IMR-90 (cell line): ENCODE results near the gene RTN1. TPM values are rescaled to one million over a fixed set of nuclear protein-coding genes. Genes with fewer than 3 reads are reported as not detected.

ENCODE experiments used
- ATAC-seq: fragments of 200-7000 bp; cut with Tn5 transposase; 2 replicates; pipeline ENCODE4 v1.9.1; 2020; ENCODE audit warnings: low read depth, mild to moderate bottlenecking, moderate library complexity
- BruUV-seq: library from RNA; stranded (reverse); fragments of 400-500 nt; replicated peaks from 2 replicates; lab custom pipeline; 2021; lab: Mats Ljungman, UMichigan
- CTCF ChIA-PET: fragments of 300-600 bp; formaldehyde crosslinking; extraction: SDS; loops from one replicate; lab custom pipeline; 2021; ENCODE audit warnings: antibody characterized with exemption; lab: Yijun Ruan, JAX
- POLR2A ChIA-PET: fragments of 300-600 bp; sonication (Branson Sonifier 250); formaldehyde crosslinking; loops from one replicate; lab custom pipeline; 2022; ENCODE audit warnings: antibody characterized with exemption; ENCODE audit not compliant: unreplicated experiment; lab: Charles Lee
- DNase-seq: peaks from one replicate; pipeline ENCODE4 v3.0.0; 2013
- H2AFZ ChIP-seq: replicated peaks from 2 replicates; pipeline ENCODE3; 2013; ENCODE audit warnings: low read length, mild to moderate bottlenecking; ENCODE audit not compliant: poor library complexity
- H2AK5ac ChIP-seq: 2 replicates; pipeline ENCODE4 v1.6.1; 2013; ENCODE audit warnings: low read depth, low read length, inconsistent platforms
- H2AK9ac ChIP-seq: replicated peaks from 2 replicates; pipeline ENCODE3; 2013; ENCODE audit warnings: mild to moderate bottlenecking, low read depth, low read length, moderate library complexity; ENCODE audit not compliant: poor library complexity
- H2BK120ac ChIP-seq: 2 replicates; pipeline ENCODE4 v1.6.1; 2013; ENCODE audit warnings: low read depth, low read length, inconsistent platforms
- H2BK15ac ChIP-seq: 3 replicates; pipeline ENCODE4 v1.6.1; 2013; ENCODE audit warnings: low read depth, low read length, inconsistent platforms
- H2BK20ac ChIP-seq: 2 replicates; pipeline ENCODE4 v1.6.1; 2013; ENCODE audit warnings: low read depth, mild to moderate bottlenecking, inconsistent platforms, low read length, moderate library complexity
- H2BK5ac ChIP-seq: 2 replicates; pipeline ENCODE4 v1.6.1; 2013; ENCODE audit warnings: mild to moderate bottlenecking, low read depth, low read length, inconsistent platforms; ENCODE audit not compliant: poor library complexity, severe bottlenecking
- H3K14ac ChIP-seq: replicated peaks from 2 replicates; pipeline ENCODE4 v1.6.1; 2013; ENCODE audit warnings: low read depth, low read length, inconsistent platforms
- H3K18ac ChIP-seq: 2 replicates; pipeline ENCODE4 v1.6.1; 2013; ENCODE audit warnings: low read depth, low read length, control low read depth
- H3K23ac ChIP-seq: 2 replicates; pipeline ENCODE4 v1.6.1; 2013; ENCODE audit warnings: low read depth, low read length, inconsistent platforms
- H3K27ac ChIP-seq: 2 replicates; pipeline ENCODE4 v1.5.1; 2013; ENCODE audit warnings: mild to moderate bottlenecking, control low read depth, low read length; ENCODE audit not compliant: insufficient read depth
- H3K27me3 ChIP-seq: 2 replicates; pipeline ENCODE4 v1.6.1; 2013; ENCODE audit warnings: low read length; ENCODE audit not compliant: control insufficient read depth, insufficient read depth
- H3K36me3 ChIP-seq: 2 replicates; pipeline ENCODE4 v1.6.1; 2013; ENCODE audit warnings: low read length, mixed read lengths; ENCODE audit not compliant: control insufficient read depth, insufficient read depth
- H3K4ac ChIP-seq: 2 replicates; pipeline ENCODE4 v1.6.1; 2013; ENCODE audit warnings: low read depth, low read length, inconsistent platforms
- H3K4me1 ChIP-seq: 2 replicates; pipeline ENCODE4 v1.6.1; 2013; ENCODE audit warnings: low read length, mixed read lengths; ENCODE audit not compliant: control insufficient read depth, insufficient read depth
- H3K4me2 ChIP-seq: 2 replicates; pipeline ENCODE4 v1.6.1; 2013; ENCODE audit warnings: low read depth, mild to moderate bottlenecking, control low read depth, low read length, moderate library complexity
- H3K4me3 ChIP-seq: 2 replicates; pipeline ENCODE4 v1.5.1; 2013; ENCODE audit warnings: low read depth, mild to moderate bottlenecking, control low read depth, low read length, moderate library complexity; ENCODE audit not compliant: insufficient read depth
- H3K56ac ChIP-seq: 2 replicates; pipeline ENCODE4 v1.6.1; 2013; ENCODE audit warnings: low read length, inconsistent platforms; ENCODE audit not compliant: insufficient read depth; ENCODE audit errors: extremely low read depth
- H3K79me1 ChIP-seq, 2 experiments: 2 replicates each; pipeline ENCODE4 v1.6.1; 2013; ENCODE audit warnings: low read length in 2 of 2, inconsistent platforms in 1 of 2, low read depth in 1 of 2
- H3K9ac ChIP-seq: 2 replicates; pipeline ENCODE4 v1.6.1; 2013; ENCODE audit warnings: low read depth, low read length, control low read depth
- H3K9me1 ChIP-seq: 2 replicates; pipeline ENCODE4 v1.6.1; 2013; ENCODE audit warnings: low read length, inconsistent platforms; ENCODE audit not compliant: insufficient read depth
- H3K9me3 ChIP-seq: 2 replicates; pipeline ENCODE4 v1.6.1; 2013; ENCODE audit warnings: low read length; ENCODE audit not compliant: control insufficient read depth, insufficient read depth
- H4K20me1 ChIP-seq: 2 replicates; pipeline ENCODE4 v1.6.1; 2013; ENCODE audit warnings: low read length, inconsistent platforms; ENCODE audit not compliant: insufficient read depth
- H4K5ac ChIP-seq: 2 replicates; pipeline ENCODE4 v1.6.1; 2013; ENCODE audit warnings: mild to moderate bottlenecking, low read depth, low read length, control low read depth
- H4K8ac ChIP-seq, 2 experiments: 2 replicates each; pipeline ENCODE4 v1.6.1; 2013; ENCODE audit warnings: low read depth in 2 of 2, low read length in 2 of 2, control low read depth in 1 of 2, inconsistent platforms in 1 of 2
- H4K91ac ChIP-seq: 2 replicates; pipeline ENCODE4 v1.6.1; 2013; ENCODE audit warnings: low read depth, low read length, inconsistent platforms; ENCODE audit not compliant: insufficient read depth
- BHLHE40 ChIP-seq: fragments of 150-350 bp; IDR thresholded peaks from 2 replicates; pipeline ENCODE4 v1.6.1; 2016; ENCODE audit warnings: mild to moderate bottlenecking, low read depth, low read length
- CEBPB ChIP-seq: IDR thresholded peaks from 2 replicates; pipeline ENCODE4 v1.6.1; 2012; ENCODE audit warnings: low read depth, low read length, improper control_type of control experiment
- CHD1 ChIP-seq: IDR thresholded peaks from 2 replicates; pipeline ENCODE4 v1.6.1; 2012; ENCODE audit warnings: low read depth, low read length, improper control_type of control experiment
- FOS ChIP-seq: fragments of 150-350 bp; IDR thresholded peaks from 2 replicates; pipeline ENCODE4 v1.6.1; 2016; ENCODE audit warnings: low read depth, low read length
- MAFK ChIP-seq: IDR thresholded peaks from 2 replicates; pipeline ENCODE4 v1.6.1; 2012; ENCODE audit warnings: low read depth, low read length, improper control_type of control experiment
- MAZ ChIP-seq: IDR thresholded peaks from 2 replicates; pipeline ENCODE4 v1.6.1; 2012; ENCODE audit warnings: low read depth, mild to moderate bottlenecking, low read length, improper control_type of control experiment, moderate library complexity, borderline replicate concordance
- MXI1 ChIP-seq: IDR thresholded peaks from 2 replicates; pipeline ENCODE4 v1.6.1; 2012; ENCODE audit warnings: low read depth, mild to moderate bottlenecking, low read length, moderate library complexity, borderline replicate concordance
- NFE2L2 ChIP-seq: fragments of 150-350 bp; IDR thresholded peaks from 2 replicates; pipeline ENCODE4 v1.6.1; 2016; ENCODE audit warnings: low read depth, mild to moderate bottlenecking, low read length
- POLR2A ChIP-seq: IDR thresholded peaks from 2 replicates; pipeline ENCODE4 v1.6.1; 2012; ENCODE audit warnings: mild to moderate bottlenecking, low read depth, low read length
- RAD21 ChIP-seq: IDR thresholded peaks from 2 replicates; pipeline ENCODE4 v1.6.1; 2012; ENCODE audit warnings: low read length, improper control_type of control experiment
- RCOR1 ChIP-seq: IDR thresholded peaks from 2 replicates; pipeline ENCODE4 v1.6.1; 2012; ENCODE audit warnings: mild to moderate bottlenecking, low read length, improper control_type of control experiment; ENCODE audit not compliant: insufficient replicate concordance
- RFX5 ChIP-seq: IDR thresholded peaks from 2 replicates; pipeline ENCODE4 v1.8.0; 2012; ENCODE audit warnings: low read depth, mild to moderate bottlenecking, low read length, moderate library complexity
- SMC3 ChIP-seq: fragments of 150-350 bp; IDR thresholded peaks from 2 replicates; pipeline ENCODE4 v1.6.1; 2016; ENCODE audit warnings: low read depth, mild to moderate bottlenecking, antibody characterized with exemption, low read length, moderate library complexity
- WGBS, 2 experiments: methylation state at CpG; one replicate each; pipeline versions ENCODE4 v1.1.5 to v1.1.7; 2013; ENCODE audit warnings: missing lambda C conversion rate in 2 of 2; ENCODE audit not compliant: insufficient read length in 1 of 2; ENCODE audit errors: extremely low coverage in 2 of 2; 5-methylcytosine and 5-hydroxymethylcytosine counted together
- dilution Hi-C: fragments of 300-500 bp; cut with HindIII; formaldehyde crosslinking; loops from one replicate; pipeline ENCODE4 v1.14.3; 2018; ENCODE audit warnings: low sequenced_read_pairs; ENCODE audit not compliant: unreplicated experiment
- in situ Hi-C: fragments of 300-500 bp; cut with MboI; formaldehyde crosslinking; loops from 3 replicates; pipeline ENCODE4 v1.14.3; 2019; ENCODE audit warnings: low sequenced_read_pairs, inconsistent platforms, mixed read lengths
- intact Hi-C: fragments of 100-400 bp; cut with micrococcal nuclease; formaldehyde crosslinking; loops from 2 replicates; pipeline ENCODE4 v1.10.0; 2022
- polyA plus RNA-seq, 3 experiments: library from polyadenylated mRNA; depleted of rRNA; stranded (reverse); fragments of >200 nt; gene quantifications; 2 replicates each; pipeline ENCODE4 v1.2.3, GENCODE V29; 2012; ENCODE audit warnings: low replicate concordance in 1 of 3
- total RNA-seq: library from RNA; depleted of rRNA; stranded (reverse); fragments of >200 nt; gene quantifications from 2 replicates; pipeline ENCODE4 v1.2.3, GENCODE V29; 2012
- TF ChIP-seq, protein P1 (sequence below): fragments of 150-350 bp; IDR thresholded peaks from 2 replicates; pipeline ENCODE4 v1.6.1; 2017; ENCODE audit warnings: mild to moderate bottlenecking, antibody characterized with exemption, low read length, low read depth
- TF ChIP-seq, protein P2 (sequence below): conservative IDR thresholded peaks from 2 replicates; pipeline ENCODE4 v1.5.1; 2012; ENCODE audit warnings: mild to moderate bottlenecking, low read depth, low read length, improper control_type of control experiment
- TF ChIP-seq, protein P3 (sequence below): fragments of 150-350 bp; IDR thresholded peaks from 2 replicates; pipeline ENCODE4 v1.6.1; 2016; ENCODE audit warnings: low read depth, mild to moderate bottlenecking, low read length, moderate library complexity, borderline replicate concordance

Gene RTN1
- total and polyA plus RNA-seq, 2 of the 4 experiments (the other 2 are of a cell fraction) = 0.18 to 0.46 TPM

DNA sequence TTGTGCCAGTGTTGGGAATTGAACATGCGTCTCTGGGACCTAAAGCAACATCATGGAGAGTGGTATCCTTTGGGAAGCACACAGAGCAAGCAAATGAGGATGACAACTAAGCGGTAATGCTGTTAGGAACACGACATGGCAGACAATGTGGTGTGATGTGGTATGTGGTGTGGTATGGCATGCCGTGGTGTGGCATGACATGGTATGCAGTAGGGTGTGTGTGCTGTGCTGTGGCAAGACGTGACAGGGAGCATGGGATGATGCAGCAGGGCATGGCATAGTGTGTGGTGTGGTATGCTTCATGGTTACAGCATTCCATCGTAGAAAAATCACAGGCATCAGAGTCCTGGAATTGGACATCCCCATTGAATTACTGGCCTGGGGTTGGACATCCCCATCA lies 108.7 kb downstream of the RTN1 start:
- POLR2A ChIA-PET = no interaction called here

More for the DNA sequence above, 108.7 kb downstream of the RTN1 start:
- Histone ChIP-seq H2AK9ac (no peak overlapping the region), H3K9me1 (0 out of 2 replicates have a peak, but pooled peaks cover 3% of the 10 kb centered on the region), H3K79me1 (no peaks in the 10 kb centered on the region), H3K4me2 (no peak overlapping the region), H3K27me3 (no peaks in the 10 kb centered on the region), H4K8ac (no peak overlapping the region), H3K27ac (no peak overlapping the region), H2BK5ac (no peak overlapping the region), H2BK120ac (no peak overlapping the region), H2BK20ac (no peak overlapping the region), H2BK15ac (no peak overlapping the region), H3K14ac (no peak overlapping the region), H4K20me1 (no peaks in the 10 kb centered on the region), H3K4me1 (no peaks in the 10 kb centered on the region), H3K4ac (no peak overlapping the region), H3K9ac (no peak overlapping the region), H3K36me3 (no peaks in the 10 kb centered on the region), H3K56ac (no peak overlapping the region), H3K4me3 (no peak overlapping the region), H2AK5ac (no peak overlapping the region), H4K5ac (no peak overlapping the region), H3K23ac (no peak overlapping the region), H3K9me3 (no peaks in the 10 kb centered on the region), H3K18ac (no peak overlapping the region), H2AFZ (peak overlapping the region; percentile 32), H4K91ac (no peak overlapping the region)
- intact Hi-C loops (no loop called here), in situ Hi-C loops (no loop called here), dilution Hi-C loops (no loop called here)
- no peak for ATAC-seq
- no peak for TF ChIP-seq RFX5
- TF ChIP-seq RCOR1 = no peak
- no peak for TF ChIP-seq MAFK
- TF ChIP-seq MXI1 = no peak
- TF ChIP-seq, protein P1, sequence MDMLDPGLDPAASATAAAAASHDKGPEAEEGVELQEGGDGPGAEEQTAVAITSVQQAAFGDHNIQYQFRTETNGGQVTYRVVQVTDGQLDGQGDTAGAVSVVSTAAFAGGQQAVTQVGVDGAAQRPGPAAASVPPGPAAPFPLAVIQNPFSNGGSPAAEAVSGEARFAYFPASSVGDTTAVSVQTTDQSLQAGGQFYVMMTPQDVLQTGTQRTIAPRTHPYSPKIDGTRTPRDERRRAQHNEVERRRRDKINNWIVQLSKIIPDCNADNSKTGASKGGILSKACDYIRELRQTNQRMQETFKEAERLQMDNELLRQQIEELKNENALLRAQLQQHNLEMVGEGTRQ = no peak
- no peak for TF ChIP-seq FOS
- no peak for TF ChIP-seq BHLHE40
- TF ChIP-seq RAD21 = no peak
- no peak for TF ChIP-seq CEBPB
- TF ChIP-seq, protein P2, sequence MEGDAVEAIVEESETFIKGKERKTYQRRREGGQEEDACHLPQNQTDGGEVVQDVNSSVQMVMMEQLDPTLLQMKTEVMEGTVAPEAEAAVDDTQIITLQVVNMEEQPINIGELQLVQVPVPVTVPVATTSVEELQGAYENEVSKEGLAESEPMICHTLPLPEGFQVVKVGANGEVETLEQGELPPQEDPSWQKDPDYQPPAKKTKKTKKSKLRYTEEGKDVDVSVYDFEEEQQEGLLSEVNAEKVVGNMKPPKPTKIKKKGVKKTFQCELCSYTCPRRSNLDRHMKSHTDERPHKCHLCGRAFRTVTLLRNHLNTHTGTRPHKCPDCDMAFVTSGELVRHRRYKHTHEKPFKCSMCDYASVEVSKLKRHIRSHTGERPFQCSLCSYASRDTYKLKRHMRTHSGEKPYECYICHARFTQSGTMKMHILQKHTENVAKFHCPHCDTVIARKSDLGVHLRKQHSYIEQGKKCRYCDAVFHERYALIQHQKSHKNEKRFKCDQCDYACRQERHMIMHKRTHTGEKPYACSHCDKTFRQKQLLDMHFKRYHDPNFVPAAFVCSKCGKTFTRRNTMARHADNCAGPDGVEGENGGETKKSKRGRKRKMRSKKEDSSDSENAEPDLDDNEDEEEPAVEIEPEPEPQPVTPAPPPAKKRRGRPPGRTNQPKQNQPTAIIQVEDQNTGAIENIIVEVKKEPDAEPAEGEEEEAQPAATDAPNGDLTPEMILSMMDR = no peak
- no peak for TF ChIP-seq CHD1
- no peak for TF ChIP-seq SMC3
- TF ChIP-seq, protein P3, sequence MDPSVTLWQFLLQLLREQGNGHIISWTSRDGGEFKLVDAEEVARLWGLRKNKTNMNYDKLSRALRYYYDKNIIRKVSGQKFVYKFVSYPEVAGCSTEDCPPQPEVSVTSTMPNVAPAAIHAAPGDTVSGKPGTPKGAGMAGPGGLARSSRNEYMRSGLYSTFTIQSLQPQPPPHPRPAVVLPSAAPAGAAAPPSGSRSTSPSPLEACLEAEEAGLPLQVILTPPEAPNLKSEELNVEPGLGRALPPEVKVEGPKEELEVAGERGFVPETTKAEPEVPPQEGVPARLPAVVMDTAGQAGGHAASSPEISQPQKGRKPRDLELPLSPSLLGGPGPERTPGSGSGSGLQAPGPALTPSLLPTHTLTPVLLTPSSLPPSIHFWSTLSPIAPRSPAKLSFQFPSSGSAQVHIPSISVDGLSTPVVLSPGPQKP = no peak
- no peak for TF ChIP-seq POLR2A
- no peak for TF ChIP-seq MAZ
- no peak for TF ChIP-seq NFE2L2
- no TSS peak for BruUV-seq
- CTCF ChIA-PET = interaction anchor here (0.9 kb wide), 1 partner anchor 8 kb away, joined by 3 read pairs; no protein-coding TSS in a partner anchor
- DNase-seq = no peak
- WGBS, 2 experiments = 27% methylated on average over 1 of the region's 6 CpGs; no CpG with 5 or more reads in 1 of the 2 experiments
